Immature natural killer cell (primary cell): ENCODE measurements around the gene ANK3. TPM values are rescaled to one million over a fixed set of nuclear protein-coding genes. Genes with fewer than 3 reads are reported as not detected.

Experiments used
- DNase-seq, 3 donors: peaks; one replicate each; pipeline ENCODE4 v3.0.0; 2022; ENCODE audit warnings: mixed read lengths in 1 of 3
- H3K27ac Mint-ChIP-seq, 6 donors: one replicate each; pipeline ENCODE4 v1.8.0; 2020; ENCODE audit warnings: mixed read lengths in 6 of 6, mild to moderate bottlenecking in 5 of 6, inconsistent platforms in 4 of 6, moderate library complexity in 3 of 6
- H3K27me3 Mint-ChIP-seq, 3 donors: one replicate each; pipeline ENCODE4 v1.8.0; 2020 to 2021; ENCODE audit warnings: low read depth in 3 of 3, mild to moderate bottlenecking in 3 of 3, mixed read lengths in 3 of 3, moderate library complexity in 3 of 3, inconsistent platforms in 1 of 3
- H3K36me3 Mint-ChIP-seq, 3 donors: one replicate each; pipeline ENCODE4 v1.8.0; 2020; ENCODE audit warnings: mixed read lengths in 3 of 3, inconsistent platforms in 2 of 3, mild to moderate bottlenecking in 2 of 3
- H3K4me1 Mint-ChIP-seq, 2 donors: one replicate each; pipeline ENCODE4 v1.8.0; 2020; ENCODE audit warnings: inconsistent platforms in 2 of 2, mild to moderate bottlenecking in 2 of 2, mixed read lengths in 2 of 2, moderate library complexity in 1 of 2
- H3K4me3 Mint-ChIP-seq, 5 donors: one replicate each; pipeline ENCODE4 v1.8.0; 2020; ENCODE audit warnings: mild to moderate bottlenecking in 5 of 5, mixed read lengths in 5 of 5, inconsistent platforms in 3 of 5, moderate library complexity in 3 of 5
- H3K9me3 Mint-ChIP-seq, 6 donors: one replicate each; pipeline ENCODE4 v1.8.0; 2020; ENCODE audit warnings: mild to moderate bottlenecking in 6 of 6, mixed read lengths in 6 of 6, inconsistent platforms in 4 of 6, moderate library complexity in 3 of 6
- polyA plus RNA-seq, 3 donors: library from polyadenylated mRNA; unstranded; fragments of 300-500 nt; fragmentation: Illumina TruSeq; gene quantifications; one replicate each; pipeline ENCODE4 v1.2.3, GENCODE V29; 2021

ANK3 gene
- polyA plus RNA-seq, 3 donors from 2014 or later, result 2.1 to 2.4 TPM; not detected in 1

DNA sequence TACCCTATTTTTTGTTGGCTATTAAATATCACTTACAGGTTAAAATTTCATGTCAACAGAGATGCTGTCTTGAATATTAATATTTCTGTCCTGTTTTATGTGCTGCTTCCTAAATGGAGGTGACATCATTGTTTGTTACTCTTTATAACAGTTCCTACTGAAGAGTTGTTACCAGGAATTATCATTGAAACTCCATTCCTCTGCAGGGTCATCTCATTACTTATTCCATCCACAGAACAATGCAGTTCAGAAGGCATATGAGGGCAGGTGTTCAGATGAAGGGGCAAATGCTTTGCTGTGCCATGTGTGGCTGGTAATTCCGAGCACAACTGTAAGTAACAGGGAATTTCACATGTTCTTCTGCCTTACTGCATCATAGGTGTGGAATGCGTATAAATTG is 113.4 kb downstream of the ANK3 start:
- H3K27me3 Mint-ChIP-seq, result peaks cover 0 to 4% (median 3%) of the 10 kb centered on the region in 3 donors
- H3K4me3 Mint-ChIP-seq, result no peak overlapping the region
- peaks cover 0 to 19% (median 0%) of the 10 kb centered on the region in 3 donors for H3K36me3 Mint-ChIP-seq
- H3K27ac Mint-ChIP-seq, result no peak overlapping the region
- no peaks in the 10 kb centered on the region for H3K9me3 Mint-ChIP-seq
- no peaks in the 10 kb centered on the region for H3K4me1 Mint-ChIP-seq
- no peak for DNase-seq

DNA sequence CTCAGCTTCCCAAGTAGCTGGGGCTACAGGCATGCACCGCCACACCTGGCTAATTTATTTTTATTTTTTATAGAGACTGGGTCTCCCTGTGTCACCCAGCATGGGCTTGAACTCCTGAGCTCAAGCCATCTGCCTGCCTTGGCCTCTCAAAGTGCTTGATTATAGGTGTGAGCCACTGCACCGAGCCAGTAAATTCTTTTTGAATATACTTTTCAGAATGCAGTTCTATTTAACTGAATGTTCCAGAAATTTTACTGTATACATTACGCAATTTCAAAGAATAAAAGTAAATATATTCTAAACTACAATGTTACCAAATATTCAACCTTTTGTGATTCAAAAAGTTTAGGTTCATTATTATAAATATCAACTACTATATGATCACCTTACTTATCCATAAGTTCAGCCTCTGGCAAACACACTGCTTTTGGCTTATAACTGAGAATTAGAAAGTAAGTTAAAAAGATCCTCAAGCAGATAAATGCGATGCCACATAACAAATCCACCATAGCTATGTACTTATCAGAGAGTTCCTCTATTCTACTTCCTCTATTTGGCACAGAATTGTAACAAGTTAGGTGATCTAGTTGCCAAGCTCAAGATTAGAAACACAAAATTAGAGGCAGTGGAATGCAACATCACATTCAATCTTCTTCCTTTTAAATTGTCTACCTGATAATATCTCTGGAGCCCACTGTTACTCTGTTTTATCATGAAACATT is 118.2 kb downstream of the ANK3 start:
- Mint-ChIP-seq H3K27me3 (peaks cover 0 to 4% (median 0%) of the 10 kb centered on the region in 3 donors), H3K9me3 (no peaks in the 10 kb centered on the region), H3K4me3 (no peak overlapping the region), H3K4me1 (no peaks in the 10 kb centered on the region), H3K27ac (no peak overlapping the region), H3K36me3 (peaks cover 0 to 3% (median 0%) of the 10 kb centered on the region in 3 donors)
- no peak for DNase-seq

GRCh38 chr10:60270426-60270825 is 119.2 kb downstream of the ANK3 start:
- no peak for DNase-seq
- H3K27ac Mint-ChIP-seq, result no peak overlapping the region
- no peak overlapping the region for H3K4me3 Mint-ChIP-seq
- H3K36me3 Mint-ChIP-seq, result no peaks in the 10 kb centered on the region
- H3K9me3 Mint-ChIP-seq, result no peaks in the 10 kb centered on the region
- peaks cover 0 to 4% (median 0%) of the 10 kb centered on the region in 3 donors for H3K27me3 Mint-ChIP-seq
- no peaks in the 10 kb centered on the region for H3K4me1 Mint-ChIP-seq

- no peak for DNase-seq
- no peak overlapping the region for H3K27ac Mint-ChIP-seq
- H3K4me3 Mint-ChIP-seq, result no peak overlapping the region
- H3K27me3 Mint-ChIP-seq, result no peaks in the 10 kb centered on the region
- H3K9me3 Mint-ChIP-seq, result no peaks in the 10 kb centered on the region
- H3K36me3 Mint-ChIP-seq, result peaks cover 0 to 3% (median 3%) of the 10 kb centered on the region in 3 donors
- no peaks in the 10 kb centered on the region for H3K4me1 Mint-ChIP-seq
Observed at GRCh38 chr10:60267802-60268201, 121.9 kb downstream of the ANK3 start.

GRCh38 chr10:60266513-60266912 is 123.2 kb downstream of the ANK3 start:
- Mint-ChIP-seq H3K9me3 (no peaks in the 10 kb centered on the region), H3K4me1 (no peaks in the 10 kb centered on the region), H3K27me3 (no peaks in the 10 kb centered on the region), H3K4me3 (no peak overlapping the region), H3K27ac (no peak overlapping the region), H3K36me3 (peaks cover 0 to 3% (median 3%) of the 10 kb centered on the region in 3 donors)
- no peak for DNase-seq

- Mint-ChIP-seq H3K4me3 (no peak overlapping the region), H3K9me3 (no peaks in the 10 kb centered on the region), H3K36me3 (peaks cover 0 to 3% (median 3%) of the 10 kb centered on the region in 3 donors), H3K27me3 (no peaks in the 10 kb centered on the region), H3K27ac (no peak overlapping the region), H3K4me1 (no peaks in the 10 kb centered on the region)
- DNase-seq, result no peak
Observed at GRCh38 chr10:60262647-60263126, 127.0 kb downstream of the ANK3 start.

DNA sequence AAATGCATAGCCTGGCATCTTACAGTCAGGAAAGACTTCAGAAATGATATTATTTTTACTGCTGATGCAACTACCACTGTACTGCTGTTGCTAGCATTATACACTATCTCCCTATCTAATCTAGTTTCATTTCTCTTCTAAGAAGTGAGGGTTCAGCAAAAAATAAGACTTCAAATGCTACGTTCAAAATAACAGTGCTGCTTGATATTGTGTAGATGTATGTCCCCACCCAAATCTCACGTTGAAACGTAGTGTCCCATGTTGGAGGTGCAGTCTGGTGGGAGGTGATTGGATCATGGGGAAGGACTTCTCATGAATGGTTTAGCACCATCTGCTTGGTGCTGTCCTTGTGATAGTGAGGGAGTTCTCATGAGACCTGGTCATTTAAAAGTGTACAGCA is 129.4 kb downstream of the ANK3 start:
- Mint-ChIP-seq H3K4me3 (no peak overlapping the region), H3K27me3 (no peaks in the 10 kb centered on the region), H3K9me3 (peaks cover 0 to 1% (median 0%) of the 10 kb centered on the region in 6 donors), H3K4me1 (no peaks in the 10 kb centered on the region), H3K36me3 (peaks cover 0 to 3% (median 3%) of the 10 kb centered on the region in 3 donors), H3K27ac (no peak overlapping the region)
- DNase-seq, result no peak

- Mint-ChIP-seq H3K4me3 (no peak overlapping the region), H3K4me1 (no peaks in the 10 kb centered on the region), H3K27ac (no peak overlapping the region), H3K9me3 (peaks cover 0 to 1% (median 0%) of the 10 kb centered on the region in 6 donors), H3K36me3 (peaks cover 0 to 2% (median 2%) of the 10 kb centered on the region in 3 donors), H3K27me3 (no peaks in the 10 kb centered on the region)
- no peak for DNase-seq
Observed at GRCh38 chr10:60258429-60258797, 131.3 kb downstream of the ANK3 start.

GRCh38 chr10:60257767-60258428 is 131.8 kb downstream of the ANK3 start:
- H3K4me3 Mint-ChIP-seq, result no peak overlapping the region
- H3K27ac Mint-ChIP-seq, result no peak overlapping the region
- no peaks in the 10 kb centered on the region for H3K27me3 Mint-ChIP-seq
- H3K4me1 Mint-ChIP-seq, result no peaks in the 10 kb centered on the region
- no peaks in the 10 kb centered on the region for H3K36me3 Mint-ChIP-seq
- peaks cover 0 to 1% (median 0%) of the 10 kb centered on the region in 6 donors for H3K9me3 Mint-ChIP-seq
- DNase-seq, result no peak

- Mint-ChIP-seq H3K9me3 (peaks cover 0 to 1% (median 0%) of the 10 kb centered on the region in 6 donors), H3K4me3 (no peak overlapping the region), H3K4me1 (no peaks in the 10 kb centered on the region), H3K27ac (no peak overlapping the region), H3K27me3 (peaks cover 0 to 2% (median 0%) of the 10 kb centered on the region in 3 donors), H3K36me3 (no peaks in the 10 kb centered on the region)
- no peak for DNase-seq
Observed at GRCh38 chr10:60254776-60255175, 134.9 kb downstream of the ANK3 start.

- no peaks in the 10 kb centered on the region for H3K36me3 Mint-ChIP-seq
- H3K27me3 Mint-ChIP-seq, result peaks cover 0 to 4% (median 2%) of the 10 kb centered on the region in 3 donors
- no peak for DNase-seq
Observed at GRCh38 chr10:60253484-60253883, 136.2 kb downstream of the ANK3 start.

GRCh38 chr10:60252688-60253087 is 137.0 kb downstream of the ANK3 start:
- Mint-ChIP-seq H3K9me3 (peaks cover 0 to 1% (median 0%) of the 10 kb centered on the region in 6 donors), H3K27me3 (peaks cover 0 to 4% (median 2%) of the 10 kb centered on the region in 3 donors), H3K36me3 (no peaks in the 10 kb centered on the region), H3K27ac (no peak overlapping the region), H3K4me3 (no peak overlapping the region), H3K4me1 (no peaks in the 10 kb centered on the region)
- no peak for DNase-seq

More at GRCh38 chr10:60253484-60253883, 136.2 kb downstream of the ANK3 start:
- no peak overlapping the region for H3K4me3 Mint-ChIP-seq
- no peaks in the 10 kb centered on the region for H3K4me1 Mint-ChIP-seq
- H3K9me3 Mint-ChIP-seq, result peaks cover 0 to 1% (median 0%) of the 10 kb centered on the region in 6 donors
- H3K27ac Mint-ChIP-seq, result no peak overlapping the region

- peaks cover 0 to 4% (median 2%) of the 10 kb centered on the region in 3 donors for H3K27me3 Mint-ChIP-seq
- no peak overlapping the region for H3K4me3 Mint-ChIP-seq
Observed at GRCh38 chr10:60246382-60246781, 143.3 kb downstream of the ANK3 start.

GRCh38 chr10:60239228-60239627 is 150.4 kb downstream of the ANK3 start:
- Mint-ChIP-seq H3K27ac (peak overlapping the region in 3 of 6 donors; percentile 4 to 93 (median 54)), H3K4me3 (no peak overlapping the region), H3K36me3 (no peaks in the 10 kb centered on the region), H3K4me1 (peaks cover 24 to 29% of the 10 kb centered on the region in 2 donors), H3K9me3 (peaks cover 0 to 2% (median 0%) of the 10 kb centered on the region in 6 donors), H3K27me3 (no peaks in the 10 kb centered on the region)
- no peak for DNase-seq

More at GRCh38 chr10:60246382-60246781, 143.3 kb downstream of the ANK3 start:
- Mint-ChIP-seq H3K9me3 (peaks cover 0 to 2% (median 0%) of the 10 kb centered on the region in 6 donors), H3K36me3 (no peaks in the 10 kb centered on the region), H3K4me1 (no peaks in the 10 kb centered on the region), H3K27ac (no peak overlapping the region)
- no peak for DNase-seq
